Measurements from ENCODE around the gene TCF20.

TCF20 gene

GRCh38 chr22:42313804-42314581, 43.5 kb upstream of the TCF20 start:
- H3K9ac ChIP-seq (ENCODE audit: insufficient read length, low read depth): no peak overlapping the region

GRCh38 chr22:42313204-42313603, 42.8 kb upstream of the TCF20 start:
- Histone ChIP-seq H3K27me3 (ENCODE audit: insufficient read depth, insufficient read length) (peaks cover 5% of the 10 kb centered on the region), H3K36me3 (ENCODE audit: insufficient read depth, insufficient read length, low read length) (no peaks in the 10 kb centered on the region), H3K9me3 (ENCODE audit: insufficient read depth, low read length) (no peaks in the 10 kb centered on the region), H3K4me3 (ENCODE audit: insufficient read length, low read depth) (no peak overlapping the region), H3K9ac (ENCODE audit: insufficient read length, low read depth) (no peak overlapping the region), H3K4me1 (ENCODE audit: insufficient read depth, insufficient read length) (peaks cover 38% of the 10 kb centered on the region)
- no peak for DNase-seq (ENCODE audit: low read depth, low spot score)
- TF ChIP-seq SUZ12 (IDR thresholded peaks at IDR 0.05; ENCODE audit: extremely low read depth, insufficient read depth, insufficient read length) (no peak), YY1 (IDR thresholded peaks at IDR 0.05; ENCODE audit: insufficient read depth, insufficient read length) (no peak), ZNF274 (IDR thresholded peaks at IDR 0.05; ENCODE audit: low read depth, low read length) (no peak)

More at GRCh38 chr22:42313804-42314581, 43.5 kb upstream of the TCF20 start:
- no peak for TF ChIP-seq YY1 (IDR thresholded peaks at IDR 0.05; ENCODE audit: insufficient read depth, insufficient read length)
- no peak for TF ChIP-seq ZNF274 (IDR thresholded peaks at IDR 0.05; ENCODE audit: low read depth, low read length)
- TF ChIP-seq SUZ12 (IDR thresholded peaks at IDR 0.05; ENCODE audit: extremely low read depth, insufficient read depth, insufficient read length): no peak
- no peak overlapping the region for H3K4me3 ChIP-seq (ENCODE audit: insufficient read length, low read depth)
- H3K4me1 ChIP-seq (ENCODE audit: insufficient read depth, insufficient read length): peaks cover 38% of the 10 kb centered on the region
- no peaks in the 10 kb centered on the region for H3K9me3 ChIP-seq (ENCODE audit: insufficient read depth, low read length)
- peak; percentile 67 for DNase-seq (ENCODE audit: low read depth, low spot score)
- H3K36me3 ChIP-seq (ENCODE audit: insufficient read depth, insufficient read length, low read length): no peaks in the 10 kb centered on the region
- H3K27me3 ChIP-seq (ENCODE audit: insufficient read depth, insufficient read length): peaks cover 5% of the 10 kb centered on the region

- H3K4me1 ChIP-seq (ENCODE audit: insufficient read depth, insufficient read length): peaks cover 31% of the 10 kb centered on the region
- peak overlapping the region; percentile 32 for H3K9ac ChIP-seq (ENCODE audit: insufficient read length, low read depth)
- no peak for DNase-seq (ENCODE audit: low read depth, low spot score)
- no peaks in the 10 kb centered on the region for H3K9me3 ChIP-seq (ENCODE audit: insufficient read depth, low read length)
- no peaks in the 10 kb centered on the region for H3K36me3 ChIP-seq (ENCODE audit: insufficient read depth, insufficient read length, low read length)
- H3K27me3 ChIP-seq (ENCODE audit: insufficient read depth, insufficient read length): peaks cover 5% of the 10 kb centered on the region
- TF ChIP-seq SUZ12 (IDR thresholded peaks at IDR 0.05; ENCODE audit: extremely low read depth, insufficient read depth, insufficient read length): no peak
- TF ChIP-seq ZNF274 (IDR thresholded peaks at IDR 0.05; ENCODE audit: low read depth, low read length): no peak
- no peak overlapping the region for H3K4me3 ChIP-seq (ENCODE audit: insufficient read length, low read depth)
Observed at GRCh38 chr22:42310291-42311015, 40.0 kb upstream of the TCF20 start.

- Histone ChIP-seq H3K9me3 (ENCODE audit: insufficient read depth, low read length) (no peaks in the 10 kb centered on the region), H3K4me1 (ENCODE audit: insufficient read depth, insufficient read length) (peaks cover 27% of the 10 kb centered on the region), H3K9ac (ENCODE audit: insufficient read length, low read depth) (no peak overlapping the region), H3K4me3 (ENCODE audit: insufficient read length, low read depth) (no peak overlapping the region), H3K27me3 (ENCODE audit: insufficient read depth, insufficient read length) (peaks cover 5% of the 10 kb centered on the region), H3K36me3 (ENCODE audit: insufficient read depth, insufficient read length, low read length) (no peaks in the 10 kb centered on the region)
- DNase-seq (ENCODE audit: low read depth, low spot score): no peak
- TF ChIP-seq YY1 (IDR thresholded peaks at IDR 0.05; ENCODE audit: insufficient read depth, insufficient read length): no peak
- no peak for TF ChIP-seq ZNF274 (IDR thresholded peaks at IDR 0.05; ENCODE audit: low read depth, low read length)
- no peak for TF ChIP-seq SUZ12 (IDR thresholded peaks at IDR 0.05; ENCODE audit: extremely low read depth, insufficient read depth, insufficient read length)
Observed at GRCh38 chr22:42309865-42310264, 39.4 kb upstream of the TCF20 start.

GRCh38 chr22:42308892-42309468, 38.5 kb upstream of the TCF20 start:
- no peak for DNase-seq (ENCODE audit: low read depth, low spot score)
- no peak overlapping the region for H3K4me3 ChIP-seq (ENCODE audit: insufficient read length, low read depth)
- no peak for TF ChIP-seq YY1 (IDR thresholded peaks at IDR 0.05; ENCODE audit: insufficient read depth, insufficient read length)
- no peak for TF ChIP-seq SUZ12 (IDR thresholded peaks at IDR 0.05; ENCODE audit: extremely low read depth, insufficient read depth, insufficient read length)
- TF ChIP-seq ZNF274 (IDR thresholded peaks at IDR 0.05; ENCODE audit: low read depth, low read length): no peak
- H3K4me1 ChIP-seq (ENCODE audit: insufficient read depth, insufficient read length): peaks cover 25% of the 10 kb centered on the region
- no peaks in the 10 kb centered on the region for H3K9me3 ChIP-seq (ENCODE audit: insufficient read depth, low read length)
- no peaks in the 10 kb centered on the region for H3K36me3 ChIP-seq (ENCODE audit: insufficient read depth, insufficient read length, low read length)
- H3K27me3 ChIP-seq (ENCODE audit: insufficient read depth, insufficient read length): peaks cover 5% of the 10 kb centered on the region
- no peak overlapping the region for H3K9ac ChIP-seq (ENCODE audit: insufficient read length, low read depth)

GRCh38 chr22:42307806-42308563, 37.5 kb upstream of the TCF20 start:
- no peaks in the 10 kb centered on the region for H3K9me3 ChIP-seq (ENCODE audit: insufficient read depth, low read length)
- no peak overlapping the region for H3K4me3 ChIP-seq (ENCODE audit: insufficient read length, low read depth)
- DNase-seq (ENCODE audit: low read depth, low spot score): no peak
- peaks cover 5% of the 10 kb centered on the region for H3K27me3 ChIP-seq (ENCODE audit: insufficient read depth, insufficient read length)
- H3K9ac ChIP-seq (ENCODE audit: insufficient read length, low read depth): no peak overlapping the region
- peaks cover 26% of the 10 kb centered on the region for H3K4me1 ChIP-seq (ENCODE audit: insufficient read depth, insufficient read length)
- no peak for TF ChIP-seq SUZ12 (IDR thresholded peaks at IDR 0.05; ENCODE audit: extremely low read depth, insufficient read depth, insufficient read length)
- TF ChIP-seq YY1 (IDR thresholded peaks at IDR 0.05; ENCODE audit: insufficient read depth, insufficient read length): no peak
- no peaks in the 10 kb centered on the region for H3K36me3 ChIP-seq (ENCODE audit: insufficient read depth, insufficient read length, low read length)

Measured in NT2/D1 (cell line).